Peyer's patch (tissue), 4 donors: ENCODE measurements around the gene ADAMTS14. TPM values are rescaled to one million over a fixed set of nuclear protein-coding genes. Genes with fewer than 3 reads are reported as not detected.
A peak's percentile ranks its signal among the peaks of the same experiment; 100 is the strongest.

Source experiments
- DNase-seq, 3 donors: peaks; one replicate each; pipeline ENCODE4 v3.0.0-alpha.2; 2017 to 2019
- H3K27ac ChIP-seq, 4 donors: fragments of 200-600 bp; sonication (generic); one replicate each; pipeline ENCODE4 v1.5.1; 2016 to 2019
- H3K27me3 ChIP-seq, 2 donors: fragments of 200-600 bp; sonication (generic); one replicate each; pipeline ENCODE4 v1.5.1; 2019
- H3K36me3 ChIP-seq, 3 donors: fragments of 200-600 bp; sonication (generic); one replicate each; pipeline ENCODE4 v1.5.1; 2016 to 2019
- H3K4me1 ChIP-seq, 4 donors: fragments of 200-600 bp; sonication (generic); one replicate each; pipeline ENCODE4 v1.5.1; 2016 to 2019
- H3K4me3 ChIP-seq, 4 donors: fragments of 200-600 bp; sonication (generic); 1 replicate in 3 of 4; 2 replicates in 1 of 4; pipeline ENCODE4 v1.5.1; 2016 to 2019; ENCODE audit warnings: mild to moderate bottlenecking in 1 of 4
- H3K9me3 ChIP-seq, 4 donors: fragments of 200-600 bp; sonication (generic); one replicate each; pipeline ENCODE4 v1.5.1; 2016 to 2019; ENCODE audit warnings: mild to moderate bottlenecking in 1 of 4
- POLR2A ChIP-seq, 2 donors: fragments of 450-650 bp; IDR thresholded peaks; one replicate each; pipeline ENCODE4 v1.5.1; 2017; ENCODE audit warnings: antibody characterized with exemption in 2 of 2, mild to moderate bottlenecking in 2 of 2, moderate library complexity in 2 of 2
- total RNA-seq, 4 donors: library from RNA; depleted of rRNA; stranded (reverse); fragments of >200 nt; gene quantifications; one replicate each; pipeline ENCODE4 v1.1.0, GENCODE V29; 2016
- TF ChIP-seq, protein P1 (sequence below), 6 experiments: fragments of 450-650 bp in 4 of 6; fragments of 200-600 bp in 2 of 6; sonication (generic) in 1 of 6; IDR thresholded peaks; one replicate each; pipeline ENCODE4 v1.5.1; 2017 to 2019; ENCODE audit warnings: antibody characterized with exemption in 6 of 6, mild to moderate bottlenecking in 3 of 6, moderate library complexity in 1 of 6

The ADAMTS14 gene
- total RNA-seq, 4 donors from 2014 or later: 2.3 to 10.7 (median 4.2) TPM

DNA sequence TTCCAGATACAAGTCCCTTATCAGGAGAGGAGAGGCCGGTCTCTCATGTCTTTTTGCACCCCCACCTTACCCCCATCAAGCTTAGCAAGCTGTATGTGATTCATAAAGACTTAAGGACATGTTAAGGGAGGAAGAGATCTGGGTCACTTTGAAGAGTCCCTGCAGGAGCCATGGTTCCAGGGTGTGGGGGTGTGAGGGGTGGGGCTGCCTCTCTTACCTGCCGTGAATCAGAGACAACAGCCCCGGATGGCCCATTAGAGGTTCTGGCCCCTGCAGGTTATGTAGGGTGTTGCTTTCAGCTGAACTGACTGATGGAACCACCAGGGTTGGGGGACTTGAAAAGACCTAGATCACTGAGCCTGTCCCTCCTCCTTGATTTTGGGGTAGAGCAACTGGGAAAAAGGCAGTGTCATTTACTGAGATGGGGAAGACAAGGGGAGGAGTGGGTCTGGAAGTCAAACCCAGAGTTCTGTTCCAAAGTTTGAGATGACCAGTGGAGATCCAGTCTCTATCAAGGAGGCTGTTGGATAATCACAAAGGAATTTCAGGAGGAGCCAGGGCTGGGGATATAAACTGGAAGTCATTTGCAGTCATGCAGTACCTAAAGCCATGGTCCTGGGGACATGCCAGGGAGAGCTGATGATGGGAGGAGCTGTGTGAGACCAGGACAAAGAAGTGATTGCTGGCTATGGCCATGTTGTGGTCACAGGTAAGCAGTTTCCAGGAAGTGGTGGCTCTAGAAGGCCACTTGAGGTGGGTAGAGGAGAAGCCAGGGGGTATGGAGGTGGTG is 23.1 kb downstream of the ADAMTS14 start:
- H3K27me3 ChIP-seq: no peaks in the 10 kb centered on the region
- no peaks in the 10 kb centered on the region for H3K9me3 ChIP-seq
- no peaks in the 10 kb centered on the region for H3K4me1 ChIP-seq
- no peak for DNase-seq
- no peak overlapping the region for H3K4me3 ChIP-seq
- TF ChIP-seq, protein P1, sequence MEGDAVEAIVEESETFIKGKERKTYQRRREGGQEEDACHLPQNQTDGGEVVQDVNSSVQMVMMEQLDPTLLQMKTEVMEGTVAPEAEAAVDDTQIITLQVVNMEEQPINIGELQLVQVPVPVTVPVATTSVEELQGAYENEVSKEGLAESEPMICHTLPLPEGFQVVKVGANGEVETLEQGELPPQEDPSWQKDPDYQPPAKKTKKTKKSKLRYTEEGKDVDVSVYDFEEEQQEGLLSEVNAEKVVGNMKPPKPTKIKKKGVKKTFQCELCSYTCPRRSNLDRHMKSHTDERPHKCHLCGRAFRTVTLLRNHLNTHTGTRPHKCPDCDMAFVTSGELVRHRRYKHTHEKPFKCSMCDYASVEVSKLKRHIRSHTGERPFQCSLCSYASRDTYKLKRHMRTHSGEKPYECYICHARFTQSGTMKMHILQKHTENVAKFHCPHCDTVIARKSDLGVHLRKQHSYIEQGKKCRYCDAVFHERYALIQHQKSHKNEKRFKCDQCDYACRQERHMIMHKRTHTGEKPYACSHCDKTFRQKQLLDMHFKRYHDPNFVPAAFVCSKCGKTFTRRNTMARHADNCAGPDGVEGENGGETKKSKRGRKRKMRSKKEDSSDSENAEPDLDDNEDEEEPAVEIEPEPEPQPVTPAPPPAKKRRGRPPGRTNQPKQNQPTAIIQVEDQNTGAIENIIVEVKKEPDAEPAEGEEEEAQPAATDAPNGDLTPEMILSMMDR (IDR thresholded peaks at IDR 0.05): no peak
- no peak for TF ChIP-seq POLR2A (IDR thresholded peaks at IDR 0.05)
- no peaks in the 10 kb centered on the region for H3K36me3 ChIP-seq
- no peak overlapping the region for H3K27ac ChIP-seq

DNA sequence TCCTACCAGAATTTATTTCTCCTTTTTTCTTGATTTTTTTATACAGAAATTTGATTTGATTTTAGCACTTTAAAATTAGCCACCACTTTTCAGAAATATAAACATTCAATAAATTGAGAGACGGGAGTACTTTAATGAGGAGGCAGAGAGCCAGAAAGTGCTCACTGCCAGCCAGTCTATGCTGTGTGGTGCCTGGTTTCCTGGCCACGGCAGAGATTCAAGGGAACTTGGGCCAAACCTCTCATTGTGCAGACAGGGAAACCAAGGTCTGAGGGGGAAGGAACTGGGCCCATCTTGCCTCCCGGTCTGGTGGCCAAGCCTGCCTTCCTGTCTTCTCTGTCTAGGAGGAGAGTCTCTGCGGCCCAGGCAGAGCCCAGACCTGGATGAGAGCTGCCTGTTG is 25.9 kb downstream of the ADAMTS14 start:
- no peak overlapping the region for H3K27ac ChIP-seq
- TF ChIP-seq POLR2A (IDR thresholded peaks at IDR 0.05): no peak
- TF ChIP-seq, protein P1 (IDR thresholded peaks at IDR 0.05): no peak
- H3K4me3 ChIP-seq: no peak overlapping the region
- no peaks in the 10 kb centered on the region for H3K36me3 ChIP-seq
- H3K9me3 ChIP-seq: no peaks in the 10 kb centered on the region
- DNase-seq: no peak
- H3K4me1 ChIP-seq: no peaks in the 10 kb centered on the region
- H3K27me3 ChIP-seq: no peaks in the 10 kb centered on the region

DNA sequence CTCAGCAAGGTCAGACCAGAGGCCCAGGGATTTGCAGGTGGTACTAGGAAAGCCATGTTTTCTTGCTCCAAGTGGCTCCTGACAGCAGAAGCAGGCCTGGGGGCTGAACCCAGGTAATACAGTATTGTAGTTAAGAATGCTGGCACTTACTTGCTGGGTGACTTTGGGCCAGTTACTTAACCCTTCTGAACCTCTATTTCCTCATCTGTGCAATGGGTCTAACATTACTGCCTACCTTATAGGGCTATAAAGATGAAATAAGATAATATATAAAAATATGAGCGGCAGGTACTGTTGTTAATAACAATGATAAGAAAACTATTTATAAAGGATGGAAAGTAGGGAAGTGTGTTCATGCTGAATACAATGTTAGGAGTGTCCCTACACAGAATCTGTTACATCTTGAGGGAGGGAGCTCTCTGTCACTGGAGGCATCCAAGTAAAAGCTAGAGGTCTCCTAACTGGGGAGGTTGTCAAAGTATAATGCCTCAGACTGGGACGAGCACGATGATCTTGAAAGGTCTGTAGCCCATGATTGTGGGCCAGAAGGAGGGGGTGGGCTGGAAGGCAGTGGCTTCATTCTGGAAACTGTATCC is 26.9 kb downstream of the ADAMTS14 start:
- Histone ChIP-seq H3K36me3 (no peaks in the 10 kb centered on the region), H3K27me3 (no peaks in the 10 kb centered on the region), H3K9me3 (no peaks in the 10 kb centered on the region), H3K4me3 (no peak overlapping the region), H3K27ac (no peak overlapping the region), H3K4me1 (no peaks in the 10 kb centered on the region)
- TF ChIP-seq, protein P1 (IDR thresholded peaks at IDR 0.05): no peak
- TF ChIP-seq POLR2A (IDR thresholded peaks at IDR 0.05): no peak
- no peak for DNase-seq

DNA sequence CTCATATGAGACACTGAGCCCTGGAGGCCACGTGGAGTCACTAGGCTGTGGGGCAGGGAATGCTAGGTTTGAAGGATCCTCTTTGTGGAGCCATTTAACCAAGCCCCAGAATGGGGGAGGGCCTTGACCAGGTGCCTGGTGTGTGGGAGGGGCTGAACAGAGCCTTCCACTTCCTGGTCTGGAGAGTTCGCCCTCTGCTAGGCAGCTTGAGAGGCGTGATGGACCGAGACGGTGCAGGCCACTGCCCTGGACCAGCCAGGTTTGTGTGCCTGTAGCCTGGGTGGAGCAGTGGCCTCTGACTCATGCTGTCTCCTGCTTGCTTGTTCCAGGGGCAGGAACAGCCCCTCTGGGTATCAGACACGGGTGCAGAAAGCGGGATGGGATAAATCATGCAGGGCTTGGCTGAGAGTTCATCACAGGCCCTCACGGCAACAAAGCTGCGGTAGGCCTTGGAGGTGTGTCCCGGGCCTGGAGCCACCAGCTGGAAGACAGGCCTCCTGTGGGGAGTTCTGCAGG is 27.4 kb downstream of the ADAMTS14 start:
- no peaks in the 10 kb centered on the region for H3K36me3 ChIP-seq
- H3K27me3 ChIP-seq: no peaks in the 10 kb centered on the region
- DNase-seq: peak in 1 of 3 donors; percentile 64
- no peak overlapping the region for H3K27ac ChIP-seq
- no peak for TF ChIP-seq POLR2A (IDR thresholded peaks at IDR 0.05)
- TF ChIP-seq, protein P1 (IDR thresholded peaks at IDR 0.05): no peak
- H3K4me3 ChIP-seq: no peak overlapping the region
- H3K9me3 ChIP-seq: no peaks in the 10 kb centered on the region
- no peaks in the 10 kb centered on the region for H3K4me1 ChIP-seq

DNA sequence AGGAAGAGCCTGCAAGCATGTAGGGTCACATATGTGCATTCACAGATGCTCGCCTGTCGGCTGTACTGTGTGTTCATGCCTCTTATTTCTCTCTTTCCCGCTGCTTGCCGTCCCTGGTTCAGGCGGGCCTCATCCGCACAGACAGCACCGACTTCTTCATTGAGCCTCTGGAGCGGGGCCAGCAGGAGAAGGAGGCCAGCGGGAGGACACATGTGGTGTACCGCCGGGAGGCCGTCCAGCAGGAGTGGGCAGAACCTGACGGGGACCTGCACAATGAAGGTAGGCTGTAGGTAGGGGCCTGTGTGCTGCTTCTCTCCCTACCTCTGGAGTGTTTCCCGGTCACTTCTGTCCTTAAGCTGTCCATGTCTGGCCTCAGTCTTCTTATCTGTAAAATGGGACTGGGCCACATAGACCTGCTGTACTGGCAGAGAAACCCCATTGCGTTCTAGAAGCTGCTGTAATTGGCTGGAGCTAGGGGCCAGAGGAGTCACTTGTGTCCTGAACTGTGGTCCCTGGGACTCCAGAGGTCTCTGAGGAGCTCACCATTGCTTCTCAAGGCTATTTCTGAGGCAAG is 30.0 kb downstream of the ADAMTS14 start:
- TF ChIP-seq, protein P1 (IDR thresholded peaks at IDR 0.05): no peak
- TF ChIP-seq POLR2A (IDR thresholded peaks at IDR 0.05): no peak
- Histone ChIP-seq H3K9me3 (no peaks in the 10 kb centered on the region), H3K4me1 (no peaks in the 10 kb centered on the region), H3K36me3 (no peaks in the 10 kb centered on the region), H3K4me3 (no peak overlapping the region), H3K27me3 (no peaks in the 10 kb centered on the region), H3K27ac (no peak overlapping the region)
- DNase-seq: no peak
